Measurements from ENCODE around the gene PTPN5. TPM values are rescaled to one million over a fixed set of nuclear protein-coding genes. Genes with fewer than 3 reads are reported as not detected.

The PTPN5 gene
- total RNA-seq, 1 experiment from 2014 or later: not detected

- H3K27me3 ChIP-seq (ENCODE audit: insufficient read depth, low read depth): peaks cover 25% of the 10 kb centered on the region
- peak overlapping the region; percentile 92 for H3K4me2 ChIP-seq
- H3F3A ChIP-seq (ENCODE audit: insufficient read depth, low read depth): peaks cover 6% of the 10 kb centered on the region; the same call in 1 of the 2 replicates
- H3K27ac ChIP-seq: no peak overlapping the region
- H3K36me3 ChIP-seq (ENCODE audit: low read depth): no peaks in the 10 kb centered on the region
- H3K79me2 ChIP-seq (ENCODE audit: low read depth): no peaks in the 10 kb centered on the region
- ChIA-PET CTCF (interaction anchor here (0.6 to 1.2 kb wide), 10 partner anchors 10 to 1182 kb away, joined by 3 to 6 read pairs (median 3); no protein-coding TSS in a partner anchor), POLR2A (ENCODE audit: unreplicated experiment) (interaction anchor here (0.6 kb wide), 2 partner anchors 16 to 47 kb away, joined by 4 to 5 read pairs; no protein-coding TSS in a partner anchor)
- TF ChIP-seq CTCF (conservative IDR thresholded peaks at IDR 0.05) (peak; percentile 88), EZH2 (IDR thresholded peaks at IDR 0.05; ENCODE audit: low read depth) (no peak)
- peak overlapping the region; percentile 83 for H2AFZ ChIP-seq
- peaks cover 6% of the 10 kb centered on the region; the same call in 1 of the 2 replicates for H3K4me1 ChIP-seq (replicated peaks; ENCODE audit: insufficient read depth)
- H3K4me3 ChIP-seq: peak overlapping the region; percentile 56
- no peaks in the 10 kb centered on the region for H3K9me2 ChIP-seq (ENCODE audit: insufficient read depth)
- peak; percentile 51 to 54 for DNase-seq
- no TSS peak for BruUV-seq (replicated peaks)
- no peaks in the 10 kb centered on the region for H4K20me1 ChIP-seq (ENCODE audit: insufficient read depth)
- H3K9me3 ChIP-seq (ENCODE audit: insufficient read depth, low read depth): no peaks in the 10 kb centered on the region
- intact Hi-C loops (cut with micrococcal nuclease; ENCODE audit: unreplicated experiment): loop anchor here (5.0 kb wide), 1 partner anchor 69 kb away; no protein-coding TSS in a partner anchor
These were observed 69.9 kb downstream of the PTPN5 start for GRCh38 chr11:18721561-18722292.

- H2AFZ ChIP-seq: peak overlapping the region; percentile 83
- H3K79me2 ChIP-seq (ENCODE audit: low read depth): no peaks in the 10 kb centered on the region
- peaks cover 32% of the 10 kb centered on the region for H3K27me3 ChIP-seq (ENCODE audit: insufficient read depth, low read depth)
- H3K27ac ChIP-seq: no peak overlapping the region
- intact Hi-C loops (cut with micrococcal nuclease; ENCODE audit: unreplicated experiment): loop anchor here (5.0 kb wide), 1 partner anchor 69 kb away; no protein-coding TSS in a partner anchor
- H3F3A ChIP-seq (ENCODE audit: insufficient read depth, low read depth): peaks cover 6% of the 10 kb centered on the region; the same call in 1 of the 2 replicates
- TF ChIP-seq EZH2 (IDR thresholded peaks at IDR 0.05; ENCODE audit: low read depth) (no peak), CTCF (conservative IDR thresholded peaks at IDR 0.05) (no peak)
- ChIA-PET POLR2A (ENCODE audit: unreplicated experiment) (interaction anchor here (0.6 kb wide), 2 partner anchors 11 to 15 kb away, joined by 4 to 5 read pairs; no protein-coding TSS in a partner anchor), CTCF (interaction anchor here (0.6 kb wide), 3 partner anchors 10 to 623 kb away, joined by 3 to 6 read pairs (median 4); no protein-coding TSS in a partner anchor)
- H3K4me2 ChIP-seq: peak overlapping the region; percentile 92
- H4K20me1 ChIP-seq (ENCODE audit: insufficient read depth): no peaks in the 10 kb centered on the region
- no peaks in the 10 kb centered on the region for H3K9me3 ChIP-seq (ENCODE audit: insufficient read depth, low read depth)
- DNase-seq: peak; percentile 59 to 78
- H3K4me1 ChIP-seq (replicated peaks; ENCODE audit: insufficient read depth): peaks cover 6% of the 10 kb centered on the region; the same call in 1 of the 2 replicates
- BruUV-seq (replicated peaks): no TSS peak
- no peaks in the 10 kb centered on the region for H3K9me2 ChIP-seq (ENCODE audit: insufficient read depth)
- no peaks in the 10 kb centered on the region for H3K36me3 ChIP-seq (ENCODE audit: low read depth)
- peak overlapping the region; percentile 56 for H3K4me3 ChIP-seq
These were observed 70.6 kb downstream of the PTPN5 start for GRCh38 chr11:18720808-18721560.

All from PC-9 (cell line).